ENCODE measurements around the gene TMEM91. TPM values are rescaled to one million over a fixed set of nuclear protein-coding genes. Genes with fewer than 3 reads are reported as not detected.
"Not testable (repeated sequence)": the region's sequence is repeated elsewhere in the genome, so short reads cannot be mapped to it uniquely, and the experiment has no call there.

TMEM91 gene
- total RNA-seq, 1 experiment from 2014 or later, result 5.3 TPM

GRCh38 chr19:41344162-41344561 is 32.2 kb upstream of the TMEM91 start (continued):
- no peak for TF ChIP-seq AFF4 (CRISPR knock-in tag; IDR thresholded peaks at IDR 0.05; ENCODE audit: borderline replicate concordance)

- not testable (repeated sequence) for ATAC-seq, H3K27ac Mint-ChIP-seq, H3K36me3 Mint-ChIP-seq
Observed at GRCh38 chr19:41346916-41347315, 29.4 kb upstream of the TMEM91 start.

GRCh38 chr19:41350735-41351338 is 25.5 kb upstream of the TMEM91 start:
- H3K27me3 Mint-ChIP-seq (ENCODE audit: low read depth), result peaks cover 58% of the 10 kb centered on the region
- H3K9me3 Mint-ChIP-seq, result no peaks in the 10 kb centered on the region
- TF ChIP-seq KAT7 (CRISPR knock-in tag; IDR thresholded peaks at IDR 0.05; ENCODE audit: borderline replicate concordance) (no peak), ZNF219 (CRISPR knock-in tag; IDR thresholded peaks at IDR 0.05; ENCODE audit: borderline replicate concordance) (no peak), ZNF232 (CRISPR knock-in tag; IDR thresholded peaks at IDR 0.05) (no peak), GABPB1 (CRISPR knock-in tag; IDR thresholded peaks at IDR 0.05) (no peak), PREB (CRISPR knock-in tag; IDR thresholded peaks at IDR 0.05; ENCODE audit: borderline replicate concordance) (no peak), HMGA2 (CRISPR knock-in tag; IDR thresholded peaks at IDR 0.05) (no peak), CREB1 (CRISPR knock-in tag; IDR thresholded peaks at IDR 0.05) (no peak), ATF3 (CRISPR knock-in tag; conservative IDR thresholded peaks at IDR 0.05) (no peak), CREM (CRISPR knock-in tag; IDR thresholded peaks at IDR 0.05) (no peak), FOXP4 (CRISPR knock-in tag; IDR thresholded peaks at IDR 0.05) (no peak), CBFB (CRISPR knock-in tag; IDR thresholded peaks at IDR 0.05; ENCODE audit: low read depth) (no peak), IRF2 (CRISPR knock-in tag; IDR thresholded peaks at IDR 0.05; ENCODE audit: borderline replicate concordance, low read depth) (no peak), SOX15 (CRISPR knock-in tag; IDR thresholded peaks at IDR 0.05) (no peak)
- ATAC-seq (no peak), DNase-seq (ENCODE audit: low spot score) (no peak)
- H3K4me3 Mint-ChIP-seq, result peak overlapping the region; percentile 89
- H3K4me1 Mint-ChIP-seq, result peaks cover 18% of the 10 kb centered on the region
- ChIA-PET CTCF (interaction anchor here (1.2 to 6.2 kb wide), 10 partner anchors 9 to 213 kb away, joined by 3 to 103 read pairs (median 10); partner anchors contain the start of genes B3GNT8 and B9D2), POLR2A (no interaction called here)
- no peaks in the 10 kb centered on the region for H3K36me3 Mint-ChIP-seq
- no peak overlapping the region for H3K27ac Mint-ChIP-seq

More at GRCh38 chr19:41346916-41347315, 29.4 kb upstream of the TMEM91 start:
- H3K9me3 Mint-ChIP-seq; H3K4me3 Mint-ChIP-seq; DNase-seq (ENCODE audit: low spot score); POLR2A ChIA-PET: not testable (repeated sequence)
- peaks cover 33% of the 10 kb centered on the region for H3K27me3 Mint-ChIP-seq (ENCODE audit: low read depth)
- peaks cover 10% of the 10 kb centered on the region for H3K4me1 Mint-ChIP-seq
- CTCF ChIA-PET, result interaction anchor here (1.0 to 1.5 kb wide), 3 partner anchors 19 to 85 kb away, joined by 3 to 4 read pairs (median 3); no protein-coding TSS in a partner anchor

All from WTC11 (cell line).